Neural crest cell (in vitro differentiated cells): ENCODE data around the gene RHBDF2. TPM values are rescaled to one million over a fixed set of nuclear protein-coding genes. Genes with fewer than 3 reads are reported as not detected.

Experiments
- DNase-seq: peaks from one replicate; pipeline ENCODE4 v3.0.0; 2021; ENCODE audit warnings: low read depth, mixed read lengths, low spot score
- H3K27ac Mint-ChIP-seq: one replicate; pipeline ENCODE4 v1.8.0; 2021; ENCODE audit warnings: mild to moderate bottlenecking, mixed read lengths; ENCODE audit not compliant: unreplicated experiment
- H3K27me3 Mint-ChIP-seq: 2 replicates; pipeline ENCODE4 v1.8.0; 2021; ENCODE audit warnings: low read depth, mild to moderate bottlenecking, mixed read lengths
- H3K36me3 Mint-ChIP-seq: 2 replicates; pipeline ENCODE4 v1.8.0; 2021; ENCODE audit warnings: low read depth, mild to moderate bottlenecking, mixed read lengths
- H3K4me1 Mint-ChIP-seq: 2 replicates; pipeline ENCODE4 v1.8.0; 2021; ENCODE audit warnings: mixed read lengths
- H3K4me3 Mint-ChIP-seq: one replicate; pipeline ENCODE4 v1.8.0; 2021; ENCODE audit warnings: mild to moderate bottlenecking, mixed read lengths
- H3K9me3 Mint-ChIP-seq: 2 replicates; pipeline ENCODE4 v1.8.0; 2021; ENCODE audit warnings: mixed read lengths
- total RNA-seq: library from RNA; stranded (reverse); gene quantifications from 2 replicates; pipeline ENCODE4 v1.2.1, GENCODE V29; 2021
- TF ChIP-seq, protein P1 (sequence below): fragments of 200-600 bp; sonication (generic); conservative IDR thresholded peaks from 2 replicates; pipeline ENCODE4 v1.5.0; 2021; ENCODE audit warnings: antibody characterized with exemption, mild to moderate bottlenecking

RHBDF2 gene
- total RNA-seq, 1 donor from 2014 or later, result 3.6 TPM

DNA sequence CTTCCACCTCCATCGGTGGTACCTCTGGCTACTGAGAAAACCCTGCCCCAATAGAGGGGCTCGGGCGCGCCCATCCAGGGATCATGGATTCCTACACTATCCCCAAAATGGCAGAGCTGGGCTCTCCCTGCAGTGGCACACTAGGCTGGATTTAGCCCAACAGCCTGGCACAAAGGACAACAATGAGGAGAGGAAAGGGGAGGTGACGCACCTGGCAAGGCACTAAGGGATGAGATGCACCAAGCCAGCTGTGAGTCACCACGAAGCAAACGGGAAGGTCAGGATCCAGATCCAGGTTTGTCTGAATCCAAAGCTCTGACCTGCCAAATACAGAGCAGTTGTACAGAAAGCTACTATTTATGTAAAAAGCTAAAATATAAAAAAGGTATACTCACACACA is 66.4 kb downstream of the RHBDF2 start:
- no peak overlapping the region for H3K27ac Mint-ChIP-seq
- no peaks in the 10 kb centered on the region for H3K9me3 Mint-ChIP-seq
- no peaks in the 10 kb centered on the region for H3K27me3 Mint-ChIP-seq
- peaks cover 41% of the 10 kb centered on the region for H3K4me1 Mint-ChIP-seq
- H3K36me3 Mint-ChIP-seq, result peaks cover 2% of the 10 kb centered on the region
- TF ChIP-seq, protein P1, sequence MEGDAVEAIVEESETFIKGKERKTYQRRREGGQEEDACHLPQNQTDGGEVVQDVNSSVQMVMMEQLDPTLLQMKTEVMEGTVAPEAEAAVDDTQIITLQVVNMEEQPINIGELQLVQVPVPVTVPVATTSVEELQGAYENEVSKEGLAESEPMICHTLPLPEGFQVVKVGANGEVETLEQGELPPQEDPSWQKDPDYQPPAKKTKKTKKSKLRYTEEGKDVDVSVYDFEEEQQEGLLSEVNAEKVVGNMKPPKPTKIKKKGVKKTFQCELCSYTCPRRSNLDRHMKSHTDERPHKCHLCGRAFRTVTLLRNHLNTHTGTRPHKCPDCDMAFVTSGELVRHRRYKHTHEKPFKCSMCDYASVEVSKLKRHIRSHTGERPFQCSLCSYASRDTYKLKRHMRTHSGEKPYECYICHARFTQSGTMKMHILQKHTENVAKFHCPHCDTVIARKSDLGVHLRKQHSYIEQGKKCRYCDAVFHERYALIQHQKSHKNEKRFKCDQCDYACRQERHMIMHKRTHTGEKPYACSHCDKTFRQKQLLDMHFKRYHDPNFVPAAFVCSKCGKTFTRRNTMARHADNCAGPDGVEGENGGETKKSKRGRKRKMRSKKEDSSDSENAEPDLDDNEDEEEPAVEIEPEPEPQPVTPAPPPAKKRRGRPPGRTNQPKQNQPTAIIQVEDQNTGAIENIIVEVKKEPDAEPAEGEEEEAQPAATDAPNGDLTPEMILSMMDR, result no peak
- no peak overlapping the region for H3K4me3 Mint-ChIP-seq
- no peak for DNase-seq

DNA sequence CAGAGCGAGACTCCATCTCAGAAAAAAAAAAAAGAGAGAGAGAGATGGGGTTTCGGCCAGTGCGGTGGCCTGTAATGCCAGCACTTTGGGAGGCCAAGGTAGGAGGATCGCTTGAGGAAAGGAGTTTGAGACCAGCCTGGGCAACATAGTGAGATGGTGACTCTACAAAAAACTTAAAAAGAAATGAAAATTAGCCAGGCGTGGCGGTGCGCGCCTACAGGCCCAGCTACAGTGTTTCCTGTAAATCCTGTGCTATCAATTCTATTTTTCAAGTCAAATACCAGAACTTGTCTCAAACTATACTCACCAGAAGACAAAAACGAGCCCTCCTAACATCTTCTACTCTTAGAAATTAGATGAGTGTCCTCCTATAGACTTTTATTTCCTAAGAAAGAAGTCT is 67.5 kb downstream of the RHBDF2 start:
- no peak overlapping the region for H3K27ac Mint-ChIP-seq
- H3K4me1 Mint-ChIP-seq, result peaks cover 34% of the 10 kb centered on the region
- peaks cover 2% of the 10 kb centered on the region for H3K36me3 Mint-ChIP-seq
- H3K27me3 Mint-ChIP-seq, result no peaks in the 10 kb centered on the region
- no peak for DNase-seq
- TF ChIP-seq, protein P1, result no peak
- no peaks in the 10 kb centered on the region for H3K9me3 Mint-ChIP-seq
- no peak overlapping the region for H3K4me3 Mint-ChIP-seq

DNA sequence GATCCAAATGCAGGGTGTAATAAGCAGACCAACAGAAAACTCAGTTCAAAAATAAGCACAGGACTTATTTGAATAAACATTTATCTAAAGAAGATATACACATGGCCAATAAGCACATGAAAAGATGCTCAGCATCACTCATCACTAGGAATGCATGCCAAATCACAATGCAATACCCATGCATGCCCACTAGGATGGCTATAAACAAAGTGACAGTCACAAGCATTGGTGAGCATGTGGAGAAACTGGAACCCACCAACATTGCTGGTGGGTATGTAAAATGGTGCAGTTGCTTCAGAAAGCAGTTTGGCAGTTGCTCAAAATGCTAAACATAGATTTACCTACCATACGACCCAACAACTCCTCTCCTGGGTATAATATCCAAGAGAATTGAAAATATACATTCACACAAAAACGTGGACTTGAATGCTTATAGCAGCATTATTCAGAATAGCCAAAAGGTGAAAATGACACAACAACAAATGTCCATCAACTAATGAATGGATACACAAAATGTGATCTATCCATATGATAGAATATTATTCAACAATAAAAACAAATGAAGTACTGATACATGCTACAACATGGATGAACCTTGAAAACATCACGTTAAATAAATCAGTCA is 68.4 kb downstream of the RHBDF2 start:
- peaks cover 2% of the 10 kb centered on the region for H3K36me3 Mint-ChIP-seq
- no peaks in the 10 kb centered on the region for H3K9me3 Mint-ChIP-seq
- no peak overlapping the region for H3K4me3 Mint-ChIP-seq
- no peaks in the 10 kb centered on the region for H3K27me3 Mint-ChIP-seq
- no peak for DNase-seq
- peaks cover 34% of the 10 kb centered on the region for H3K4me1 Mint-ChIP-seq
- no peak overlapping the region for H3K27ac Mint-ChIP-seq
- TF ChIP-seq, protein P1, result peak; percentile 59

DNA sequence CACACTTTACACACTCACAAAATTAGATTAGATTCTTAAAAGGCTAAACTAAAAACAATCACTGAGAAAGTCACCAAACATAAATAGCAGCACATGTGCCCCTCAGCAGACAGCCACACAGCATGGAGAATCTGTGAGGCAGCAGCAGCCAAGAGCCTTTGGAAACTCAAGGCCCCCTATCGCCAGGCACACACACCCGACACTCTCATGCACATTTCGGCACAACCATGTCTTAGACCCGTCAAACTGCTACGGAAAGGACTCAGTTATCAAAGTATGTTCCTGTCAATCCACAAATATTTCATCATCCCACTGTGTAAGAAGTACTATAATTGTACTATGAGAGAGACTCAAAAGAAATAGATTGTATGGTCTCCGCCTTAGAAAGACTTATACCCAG is 69.2 kb downstream of the RHBDF2 start:
- no peak for DNase-seq
- no peaks in the 10 kb centered on the region for H3K27me3 Mint-ChIP-seq
- TF ChIP-seq, protein P1, result no peak
- no peak overlapping the region for H3K4me3 Mint-ChIP-seq
- H3K27ac Mint-ChIP-seq, result no peak overlapping the region
- H3K4me1 Mint-ChIP-seq, result peaks cover 31% of the 10 kb centered on the region
- no peaks in the 10 kb centered on the region for H3K9me3 Mint-ChIP-seq
- peaks cover 2% of the 10 kb centered on the region for H3K36me3 Mint-ChIP-seq

DNA sequence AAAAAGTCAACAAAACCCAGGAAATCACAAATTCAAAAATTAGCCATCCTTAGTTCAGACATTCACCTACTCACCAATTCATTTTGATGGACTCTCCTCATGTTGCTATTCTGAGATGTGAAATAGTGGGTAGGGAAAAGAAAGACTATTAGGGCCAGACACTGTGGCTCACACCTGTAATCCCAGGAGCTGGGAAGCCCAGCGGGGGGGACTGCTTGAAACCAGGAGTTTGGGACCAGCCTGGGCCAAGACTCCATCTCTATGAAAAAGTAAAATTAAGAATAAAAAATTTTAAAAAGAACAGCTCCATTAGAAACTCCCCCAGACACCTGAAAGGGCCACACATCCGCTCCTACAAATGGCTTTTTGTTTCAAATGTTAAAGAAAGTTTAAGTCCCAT is 69.7 kb downstream of the RHBDF2 start:
- H3K27ac Mint-ChIP-seq, result no peak overlapping the region
- H3K27me3 Mint-ChIP-seq, result no peaks in the 10 kb centered on the region
- TF ChIP-seq, protein P1, result no peak
- H3K4me3 Mint-ChIP-seq, result no peak overlapping the region
- H3K4me1 Mint-ChIP-seq, result peaks cover 28% of the 10 kb centered on the region
- peaks cover 2% of the 10 kb centered on the region for H3K36me3 Mint-ChIP-seq
- no peaks in the 10 kb centered on the region for H3K9me3 Mint-ChIP-seq
- no peak for DNase-seq
